ENCODE measurements around the gene CSMD2. TPM values are rescaled to one million over a fixed set of nuclear protein-coding genes. Genes with fewer than 3 reads are reported as not detected.

CSMD2 gene
- total RNA-seq, 2 donors from 2014 or later, result not detected

- Mint-ChIP-seq H3K27me3 (peaks cover 11% of the 10 kb centered on the region), H3K4me1 (no peaks in the 10 kb centered on the region), H3K27ac (no peak overlapping the region), H3K36me3 (ENCODE audit: low read depth) (no peaks in the 10 kb centered on the region), H3K4me3 (no peak overlapping the region), H3K9me3 (no peaks in the 10 kb centered on the region)
- no peak for ATAC-seq (replicated peaks)
Measured at GRCh38 chr1:34137411-34137810, 27.6 kb downstream of the CSMD2 start.

- Mint-ChIP-seq H3K9me3 (no peaks in the 10 kb centered on the region), H3K4me3 (no peak overlapping the region), H3K4me1 (no peaks in the 10 kb centered on the region), H3K27me3 (peaks cover 8% of the 10 kb centered on the region), H3K36me3 (ENCODE audit: low read depth) (no peaks in the 10 kb centered on the region), H3K27ac (no peak overlapping the region)
- ATAC-seq (replicated peaks), result no peak
Measured at GRCh38 chr1:34132161-34132420, 32.9 kb downstream of the CSMD2 start.

- Mint-ChIP-seq H3K27ac (no peak overlapping the region), H3K9me3 (no peaks in the 10 kb centered on the region), H3K4me3 (no peak overlapping the region), H3K4me1 (no peaks in the 10 kb centered on the region), H3K27me3 (peaks cover 9% of the 10 kb centered on the region), H3K36me3 (ENCODE audit: low read depth) (no peaks in the 10 kb centered on the region)
- ATAC-seq (replicated peaks), result no peak
Measured at GRCh38 chr1:34131396-34132160, 33.5 kb downstream of the CSMD2 start.

- Mint-ChIP-seq H3K9me3 (no peaks in the 10 kb centered on the region), H3K36me3 (ENCODE audit: low read depth) (no peaks in the 10 kb centered on the region), H3K4me3 (no peak overlapping the region), H3K4me1 (no peaks in the 10 kb centered on the region), H3K27ac (no peak overlapping the region), H3K27me3 (peaks cover 14% of the 10 kb centered on the region)
- ATAC-seq (replicated peaks), result no peak
Measured at GRCh38 chr1:34130306-34130705, 34.7 kb downstream of the CSMD2 start.

GRCh38 chr1:34129630-34130029 is 35.4 kb downstream of the CSMD2 start:
- Mint-ChIP-seq H3K4me1 (no peaks in the 10 kb centered on the region), H3K4me3 (no peak overlapping the region), H3K27me3 (peaks cover 18% of the 10 kb centered on the region), H3K27ac (no peak overlapping the region), H3K36me3 (ENCODE audit: low read depth) (no peaks in the 10 kb centered on the region), H3K9me3 (no peaks in the 10 kb centered on the region)
- ATAC-seq (replicated peaks), result no peak

- Mint-ChIP-seq H3K4me3 (no peak overlapping the region), H3K27me3 (peaks cover 21% of the 10 kb centered on the region), H3K9me3 (no peaks in the 10 kb centered on the region), H3K27ac (no peak overlapping the region), H3K36me3 (ENCODE audit: low read depth) (no peaks in the 10 kb centered on the region), H3K4me1 (no peaks in the 10 kb centered on the region)
- no peak for ATAC-seq (replicated peaks)
Measured at GRCh38 chr1:34128186-34128889, 36.7 kb downstream of the CSMD2 start.

- Mint-ChIP-seq H3K27ac (no peak overlapping the region), H3K4me1 (no peaks in the 10 kb centered on the region), H3K9me3 (no peaks in the 10 kb centered on the region), H3K27me3 (peaks cover 21% of the 10 kb centered on the region), H3K4me3 (no peak overlapping the region), H3K36me3 (ENCODE audit: low read depth) (no peaks in the 10 kb centered on the region)
- ATAC-seq (replicated peaks), result no peak
Measured at GRCh38 chr1:34127006-34128000, 37.7 kb downstream of the CSMD2 start.

- no peaks in the 10 kb centered on the region for H3K9me3 Mint-ChIP-seq
- H3K4me1 Mint-ChIP-seq, result no peaks in the 10 kb centered on the region
- no peaks in the 10 kb centered on the region for H3K36me3 Mint-ChIP-seq (ENCODE audit: low read depth)
- no peak overlapping the region for H3K4me3 Mint-ChIP-seq
- no peak for ATAC-seq (replicated peaks)
- no peak overlapping the region for H3K27ac Mint-ChIP-seq
- peaks cover 21% of the 10 kb centered on the region for H3K27me3 Mint-ChIP-seq
Measured at GRCh38 chr1:34126486-34126885, 38.5 kb downstream of the CSMD2 start.

- Mint-ChIP-seq H3K4me3 (no peak overlapping the region), H3K36me3 (ENCODE audit: low read depth) (no peaks in the 10 kb centered on the region), H3K27me3 (peaks cover 21% of the 10 kb centered on the region), H3K27ac (no peak overlapping the region), H3K9me3 (no peaks in the 10 kb centered on the region), H3K4me1 (no peaks in the 10 kb centered on the region)
- ATAC-seq (replicated peaks), result no peak
Measured at GRCh38 chr1:34125721-34126380, 39.2 kb downstream of the CSMD2 start.

GRCh38 chr1:34122080-34122932 is 42.7 kb downstream of the CSMD2 start:
- no peaks in the 10 kb centered on the region for H3K4me1 Mint-ChIP-seq
- H3K27me3 Mint-ChIP-seq, result peaks cover 19% of the 10 kb centered on the region
- no peak overlapping the region for H3K4me3 Mint-ChIP-seq
- H3K36me3 Mint-ChIP-seq (ENCODE audit: low read depth), result no peaks in the 10 kb centered on the region
- H3K27ac Mint-ChIP-seq, result no peak overlapping the region
- no peak for ATAC-seq (replicated peaks)
- H3K9me3 Mint-ChIP-seq, result no peaks in the 10 kb centered on the region

- no peak overlapping the region for H3K4me3 Mint-ChIP-seq
- no peaks in the 10 kb centered on the region for H3K36me3 Mint-ChIP-seq (ENCODE audit: low read depth)
- H3K4me1 Mint-ChIP-seq, result no peaks in the 10 kb centered on the region
- H3K9me3 Mint-ChIP-seq, result peaks cover 6% of the 10 kb centered on the region
- ATAC-seq (replicated peaks), result no peak
- peaks cover 4% of the 10 kb centered on the region for H3K27me3 Mint-ChIP-seq
- H3K27ac Mint-ChIP-seq, result no peak overlapping the region
Measured at GRCh38 chr1:34115233-34115632, 49.8 kb downstream of the CSMD2 start.

- H3K27ac Mint-ChIP-seq, result no peak overlapping the region
- no peaks in the 10 kb centered on the region for H3K4me1 Mint-ChIP-seq
- no peak for ATAC-seq (replicated peaks)
- H3K27me3 Mint-ChIP-seq, result peaks cover 4% of the 10 kb centered on the region
- no peaks in the 10 kb centered on the region for H3K36me3 Mint-ChIP-seq (ENCODE audit: low read depth)
- H3K4me3 Mint-ChIP-seq, result no peak overlapping the region
- peaks cover 6% of the 10 kb centered on the region for H3K9me3 Mint-ChIP-seq
Measured at GRCh38 chr1:34113887-34114286, 51.1 kb downstream of the CSMD2 start.

GRCh38 chr1:34113362-34113761 is 51.7 kb downstream of the CSMD2 start:
- no peak for ATAC-seq (replicated peaks)
- no peak overlapping the region for H3K27ac Mint-ChIP-seq

More at GRCh38 chr1:34113362-34113761, 51.7 kb downstream of the CSMD2 start:
- H3K36me3 Mint-ChIP-seq (ENCODE audit: low read depth), result no peaks in the 10 kb centered on the region
- H3K9me3 Mint-ChIP-seq, result peaks cover 6% of the 10 kb centered on the region
- no peaks in the 10 kb centered on the region for H3K4me1 Mint-ChIP-seq
- H3K4me3 Mint-ChIP-seq, result no peak overlapping the region
- H3K27me3 Mint-ChIP-seq, result peaks cover 8% of the 10 kb centered on the region
